ENCODE results near the gene PARD3.

GRCh38 chr10:34732926-34733325, 82.2 kb downstream of the PARD3 start:
- TF ChIP-seq, protein P1, sequence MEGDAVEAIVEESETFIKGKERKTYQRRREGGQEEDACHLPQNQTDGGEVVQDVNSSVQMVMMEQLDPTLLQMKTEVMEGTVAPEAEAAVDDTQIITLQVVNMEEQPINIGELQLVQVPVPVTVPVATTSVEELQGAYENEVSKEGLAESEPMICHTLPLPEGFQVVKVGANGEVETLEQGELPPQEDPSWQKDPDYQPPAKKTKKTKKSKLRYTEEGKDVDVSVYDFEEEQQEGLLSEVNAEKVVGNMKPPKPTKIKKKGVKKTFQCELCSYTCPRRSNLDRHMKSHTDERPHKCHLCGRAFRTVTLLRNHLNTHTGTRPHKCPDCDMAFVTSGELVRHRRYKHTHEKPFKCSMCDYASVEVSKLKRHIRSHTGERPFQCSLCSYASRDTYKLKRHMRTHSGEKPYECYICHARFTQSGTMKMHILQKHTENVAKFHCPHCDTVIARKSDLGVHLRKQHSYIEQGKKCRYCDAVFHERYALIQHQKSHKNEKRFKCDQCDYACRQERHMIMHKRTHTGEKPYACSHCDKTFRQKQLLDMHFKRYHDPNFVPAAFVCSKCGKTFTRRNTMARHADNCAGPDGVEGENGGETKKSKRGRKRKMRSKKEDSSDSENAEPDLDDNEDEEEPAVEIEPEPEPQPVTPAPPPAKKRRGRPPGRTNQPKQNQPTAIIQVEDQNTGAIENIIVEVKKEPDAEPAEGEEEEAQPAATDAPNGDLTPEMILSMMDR (IDR thresholded peaks at IDR 0.05), result no peak
- no peak for TF ChIP-seq POLR2A (IDR thresholded peaks at IDR 0.05)
